Measurements from ENCODE around the gene ASPM. TPM values are rescaled to one million over a fixed set of nuclear protein-coding genes. Genes with fewer than 3 reads are reported as not detected.

ASPM gene
- total RNA-seq, 1 donor, result 5.1 TPM

- no peak overlapping the region for H3K4me2 ChIP-seq (ENCODE audit: insufficient read depth, low read length)
- no peak overlapping the region for H3K27ac ChIP-seq (ENCODE audit: low read depth, low read length)
- no peak overlapping the region for H3K4me3 ChIP-seq (ENCODE audit: insufficient read depth, low read length)
- no peaks in the 10 kb centered on the region for H3K27me3 ChIP-seq (ENCODE audit: insufficient read depth, low read length)
- no peaks in the 10 kb centered on the region for H3K79me2 ChIP-seq (ENCODE audit: insufficient read depth, low read length)
- no peak overlapping the region for H2AFZ ChIP-seq (ENCODE audit: low read length)
- H4K20me1 ChIP-seq (ENCODE audit: insufficient read depth, low read length), result no peaks in the 10 kb centered on the region
- no peak for DNase-seq (ENCODE audit: insufficient read length, low spot score, missing footprints)
- no peaks in the 10 kb centered on the region for H3K36me3 ChIP-seq (ENCODE audit: insufficient read depth, low read length)
- H3K4me1 ChIP-seq (ENCODE audit: insufficient read depth, low read length), result peaks cover 10% of the 10 kb centered on the region
- no peak for TF ChIP-seq CTCF (IDR thresholded peaks at IDR 0.05; ENCODE audit: extremely low read depth, low read depth, low read length)
- H3K9me3 ChIP-seq (ENCODE audit: low read depth, low read length), result no peaks in the 10 kb centered on the region
Observed at GRCh38 chr1:197062692-197063091, 83.8 kb downstream of the ASPM start.

GRCh38 chr1:197049100-197049499, 97.4 kb downstream of the ASPM start:
- no peak overlapping the region for H2AFZ ChIP-seq (ENCODE audit: low read length)
- no peaks in the 10 kb centered on the region for H3K4me1 ChIP-seq (ENCODE audit: insufficient read depth, low read length)
- H3K27me3 ChIP-seq (ENCODE audit: insufficient read depth, low read length), result no peaks in the 10 kb centered on the region
- no peak overlapping the region for H3K4me3 ChIP-seq (ENCODE audit: insufficient read depth, low read length)
- TF ChIP-seq CTCF (IDR thresholded peaks at IDR 0.05; ENCODE audit: extremely low read depth, low read depth, low read length), result no peak
- no peaks in the 10 kb centered on the region for H3K79me2 ChIP-seq (ENCODE audit: insufficient read depth, low read length)
- no peaks in the 10 kb centered on the region for H3K36me3 ChIP-seq (ENCODE audit: insufficient read depth, low read length)
- H3K27ac ChIP-seq (ENCODE audit: low read depth, low read length), result no peak overlapping the region
- no peaks in the 10 kb centered on the region for H4K20me1 ChIP-seq (ENCODE audit: insufficient read depth, low read length)
- no peak overlapping the region for H3K4me2 ChIP-seq (ENCODE audit: insufficient read depth, low read length)
- DNase-seq (ENCODE audit: insufficient read length, low spot score, missing footprints), result no peak
- H3K9me3 ChIP-seq (ENCODE audit: low read depth, low read length), result no peaks in the 10 kb centered on the region

DNA sequence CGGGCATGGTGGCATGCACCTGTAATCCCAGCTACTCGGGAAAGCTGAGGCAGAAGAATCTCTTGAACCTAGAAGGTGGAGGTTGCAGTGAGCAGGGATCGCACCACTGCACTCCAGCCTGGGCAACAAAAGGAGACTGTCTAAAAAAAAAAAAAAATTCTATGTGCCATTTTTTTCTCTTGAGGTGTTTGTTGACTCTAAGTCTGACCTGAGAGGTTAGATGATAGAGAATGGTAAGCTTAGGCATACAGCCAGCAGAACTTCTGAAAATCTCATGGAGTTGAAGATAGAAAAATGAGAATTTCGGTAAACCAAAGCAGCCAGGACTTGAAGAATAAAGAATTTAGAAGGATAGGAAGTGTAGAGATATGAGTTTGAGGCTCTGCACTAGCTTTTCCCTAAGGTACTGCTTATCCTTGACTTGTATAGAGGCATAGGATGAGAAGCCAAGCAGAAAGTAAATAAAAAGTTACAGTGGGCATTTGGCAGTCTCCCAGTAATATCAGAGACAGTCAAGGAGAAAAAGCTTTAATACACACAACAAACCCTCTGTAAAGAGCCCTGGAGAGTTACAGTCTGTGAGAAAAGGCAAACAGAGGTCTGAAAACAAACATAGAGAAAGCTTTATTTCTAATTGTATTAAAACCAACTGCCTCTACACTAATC, 103.7 kb downstream of the ASPM start:
- Histone ChIP-seq H3K4me3 (ENCODE audit: insufficient read depth, low read length) (no peak overlapping the region), H2AFZ (ENCODE audit: low read length) (no peak overlapping the region), H3K4me1 (ENCODE audit: insufficient read depth, low read length) (no peaks in the 10 kb centered on the region), H3K9me3 (ENCODE audit: low read depth, low read length) (no peaks in the 10 kb centered on the region), H3K27ac (ENCODE audit: low read depth, low read length) (no peak overlapping the region), H3K4me2 (ENCODE audit: insufficient read depth, low read length) (no peak overlapping the region), H4K20me1 (ENCODE audit: insufficient read depth, low read length) (no peaks in the 10 kb centered on the region), H3K36me3 (ENCODE audit: insufficient read depth, low read length) (no peaks in the 10 kb centered on the region), H3K27me3 (ENCODE audit: insufficient read depth, low read length) (no peaks in the 10 kb centered on the region), H3K79me2 (ENCODE audit: insufficient read depth, low read length) (no peaks in the 10 kb centered on the region)
- TF ChIP-seq CTCF (IDR thresholded peaks at IDR 0.05; ENCODE audit: extremely low read depth, low read depth, low read length), result no peak
- no peak for DNase-seq (ENCODE audit: insufficient read length, low spot score, missing footprints)

DNA sequence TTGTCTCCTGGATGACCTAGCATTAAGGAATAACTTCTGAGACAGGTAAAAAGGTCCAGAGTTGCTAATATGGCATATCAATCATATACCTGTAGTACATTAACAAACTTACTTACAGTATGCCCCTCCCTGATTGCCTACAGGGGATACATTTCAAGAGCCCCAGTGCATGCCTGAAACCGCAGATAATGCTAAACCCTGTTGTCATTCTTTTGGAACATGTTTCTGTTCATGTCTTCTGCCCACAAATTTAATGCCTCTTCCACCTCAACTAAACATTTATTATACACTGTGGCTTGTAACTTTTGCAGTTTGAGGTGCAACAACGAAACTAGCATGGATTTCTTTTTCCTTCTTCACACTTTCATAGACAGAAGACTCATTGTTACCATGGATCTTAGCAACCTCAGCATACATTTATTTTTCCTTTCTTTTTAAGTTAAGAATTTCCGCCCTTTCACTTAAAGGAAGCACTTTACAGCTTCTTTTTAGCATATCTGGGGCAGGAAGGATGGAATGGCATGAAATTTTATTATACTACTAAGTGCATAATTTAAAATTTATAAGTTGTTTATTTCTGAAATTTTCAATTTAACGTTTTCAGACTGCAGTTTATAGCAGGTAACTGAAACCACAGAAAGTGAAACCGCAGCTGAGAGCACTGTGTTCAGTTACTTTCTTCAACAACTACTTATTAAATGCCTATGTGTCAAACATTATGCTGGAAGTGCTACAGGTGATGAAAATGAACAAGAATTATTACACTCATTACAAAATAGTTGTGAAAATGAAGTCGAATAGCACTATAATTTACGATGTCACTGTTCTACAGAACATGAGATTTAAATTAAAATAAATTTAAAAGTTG, 104.7 kb downstream of the ASPM start:
- Histone ChIP-seq H3K79me2 (ENCODE audit: insufficient read depth, low read length) (no peaks in the 10 kb centered on the region), H4K20me1 (ENCODE audit: insufficient read depth, low read length) (no peaks in the 10 kb centered on the region), H3K4me3 (ENCODE audit: insufficient read depth, low read length) (peak overlapping the region; percentile 11), H3K36me3 (ENCODE audit: insufficient read depth, low read length) (no peaks in the 10 kb centered on the region), H3K27me3 (ENCODE audit: insufficient read depth, low read length) (no peaks in the 10 kb centered on the region), H3K4me2 (ENCODE audit: insufficient read depth, low read length) (peak overlapping the region; percentile 55), H3K9me3 (ENCODE audit: low read depth, low read length) (no peaks in the 10 kb centered on the region), H2AFZ (ENCODE audit: low read length) (peak overlapping the region; percentile 79), H3K27ac (ENCODE audit: low read depth, low read length) (no peak overlapping the region), H3K4me1 (ENCODE audit: insufficient read depth, low read length) (no peaks in the 10 kb centered on the region)
- TF ChIP-seq CTCF (IDR thresholded peaks at IDR 0.05; ENCODE audit: extremely low read depth, low read depth, low read length), result no peak
- peak; percentile 23 for DNase-seq (ENCODE audit: insufficient read length, low spot score, missing footprints)

All from osteoblast (primary cell).